Measurements from ENCODE around the gene SLC25A21.

GRCh38 chr14:36976571-36977023, 195.8 kb downstream of the SLC25A21 start:
- TF ChIP-seq POLR2A (IDR thresholded peaks at IDR 0.05; ENCODE audit: low read length) (no peak), GATA1 (IDR thresholded peaks at IDR 0.05; ENCODE audit: low read depth, low read length) (no peak)
